CD4-positive, alpha-beta T cell treated with Interleukin-15 for 1 hour (primary cell): ENCODE measurements around the gene TBC1D5.
"Not testable (repeated sequence)": the region's sequence is repeated elsewhere in the genome, so short reads cannot be mapped to it uniquely, and the experiment has no call there.

Experiments
- DNase-seq: peaks from one replicate; pipeline ENCODE4 v3.0.0-alpha.2; 2020

The TBC1D5 gene

GRCh38 chr3:17640466-17640865, 102.0 kb downstream of the TBC1D5 start:
- DNase-seq = no peak

GRCh38 chr3:17639765-17640164, 102.7 kb downstream of the TBC1D5 start:
- no peak for DNase-seq

GRCh38 chr3:17639257-17639656, 103.2 kb downstream of the TBC1D5 start:
- no peak for DNase-seq

GRCh38 chr3:17638356-17638755, 104.1 kb downstream of the TBC1D5 start:
- no peak for DNase-seq

- not testable (repeated sequence) for DNase-seq
Measured at GRCh38 chr3:17635675-17636074, 106.8 kb downstream of the TBC1D5 start.

- no peak for DNase-seq
Measured at GRCh38 chr3:17634964-17635363, 107.5 kb downstream of the TBC1D5 start.

GRCh38 chr3:17634201-17634600, 108.2 kb downstream of the TBC1D5 start:
- no peak for DNase-seq

- no peak for DNase-seq
Measured at GRCh38 chr3:17632401-17633100, 109.9 kb downstream of the TBC1D5 start.

- no peak for DNase-seq
Measured at GRCh38 chr3:17631609-17632008, 110.8 kb downstream of the TBC1D5 start.

GRCh38 chr3:17629400-17629799, 113.0 kb downstream of the TBC1D5 start:
- DNase-seq = no peak

- DNase-seq = no peak
Measured at GRCh38 chr3:17626395-17626794, 116.0 kb downstream of the TBC1D5 start.

- no peak for DNase-seq
Measured at GRCh38 chr3:17625133-17625532, 117.3 kb downstream of the TBC1D5 start.

- no peak for DNase-seq
Measured at GRCh38 chr3:17623464-17623863, 119.0 kb downstream of the TBC1D5 start.

GRCh38 chr3:17619968-17620367, 122.5 kb downstream of the TBC1D5 start:
- no peak for DNase-seq

GRCh38 chr3:17613017-17613416, 129.4 kb downstream of the TBC1D5 start:
- not testable (repeated sequence) for DNase-seq

- DNase-seq = no peak
Measured at GRCh38 chr3:17607905-17608304, 134.5 kb downstream of the TBC1D5 start.

GRCh38 chr3:17605934-17606333, 136.5 kb downstream of the TBC1D5 start:
- no peak for DNase-seq

- no peak for DNase-seq
Measured at GRCh38 chr3:17605032-17605431, 137.4 kb downstream of the TBC1D5 start.

- DNase-seq = no peak
Measured at GRCh38 chr3:17602126-17602525, 140.3 kb downstream of the TBC1D5 start.

- no peak for DNase-seq
Measured at GRCh38 chr3:17592956-17593355, 149.5 kb downstream of the TBC1D5 start.

GRCh38 chr3:17590465-17590864, 152.0 kb downstream of the TBC1D5 start:
- DNase-seq = no peak

- DNase-seq = no peak
Measured at GRCh38 chr3:17589888-17590287, 152.5 kb downstream of the TBC1D5 start.

GRCh38 chr3:17588422-17588821, 154.0 kb downstream of the TBC1D5 start:
- no peak for DNase-seq

- no peak for DNase-seq
Measured at GRCh38 chr3:17585394-17586325, 156.8 kb downstream of the TBC1D5 start.
